Gastrocnemius medialis (tissue), 4 donors: ENCODE data around the gene USP12.

Experiments
- POLR2A ChIP-seq, 2 donors: fragments of 450-650 bp; IDR thresholded peaks; one replicate each; pipeline ENCODE4 v1.6.1; 2017; ENCODE audit warnings: antibody characterized with exemption in 2 of 2, mild to moderate bottlenecking in 2 of 2, moderate library complexity in 2 of 2
- TF ChIP-seq, protein P1 (sequence below), 5 experiments: fragments of 450-650 bp in 3 of 5; fragments of 200-600 bp in 2 of 5; sonication (generic) in 2 of 5; IDR thresholded peaks in 4 of 5; conservative IDR thresholded peaks in 1 of 5; 1 replicate in 4 of 5; 2 replicates in 1 of 5; pipeline ENCODE4 v1.5.1; 2016 to 2019; ENCODE audit warnings: antibody characterized with exemption in 5 of 5, mild to moderate bottlenecking in 3 of 5, moderate library complexity in 3 of 5

GRCh38 chr13:27073186-27073585 is 98.4 kb downstream of the USP12 start:
- TF ChIP-seq POLR2A (IDR thresholded peaks at IDR 0.05): no peak
- TF ChIP-seq, protein P1, sequence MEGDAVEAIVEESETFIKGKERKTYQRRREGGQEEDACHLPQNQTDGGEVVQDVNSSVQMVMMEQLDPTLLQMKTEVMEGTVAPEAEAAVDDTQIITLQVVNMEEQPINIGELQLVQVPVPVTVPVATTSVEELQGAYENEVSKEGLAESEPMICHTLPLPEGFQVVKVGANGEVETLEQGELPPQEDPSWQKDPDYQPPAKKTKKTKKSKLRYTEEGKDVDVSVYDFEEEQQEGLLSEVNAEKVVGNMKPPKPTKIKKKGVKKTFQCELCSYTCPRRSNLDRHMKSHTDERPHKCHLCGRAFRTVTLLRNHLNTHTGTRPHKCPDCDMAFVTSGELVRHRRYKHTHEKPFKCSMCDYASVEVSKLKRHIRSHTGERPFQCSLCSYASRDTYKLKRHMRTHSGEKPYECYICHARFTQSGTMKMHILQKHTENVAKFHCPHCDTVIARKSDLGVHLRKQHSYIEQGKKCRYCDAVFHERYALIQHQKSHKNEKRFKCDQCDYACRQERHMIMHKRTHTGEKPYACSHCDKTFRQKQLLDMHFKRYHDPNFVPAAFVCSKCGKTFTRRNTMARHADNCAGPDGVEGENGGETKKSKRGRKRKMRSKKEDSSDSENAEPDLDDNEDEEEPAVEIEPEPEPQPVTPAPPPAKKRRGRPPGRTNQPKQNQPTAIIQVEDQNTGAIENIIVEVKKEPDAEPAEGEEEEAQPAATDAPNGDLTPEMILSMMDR (IDR thresholded peaks at IDR 0.05 in 4 of 5, conservative IDR thresholded peaks at IDR 0.05 in 1 of 5): no peak
